Measurements from ENCODE around the gene CCDC183. TPM values are rescaled to one million over a fixed set of nuclear protein-coding genes. Genes with fewer than 3 reads are reported as not detected.
A peak's percentile ranks its signal among the peaks of the same experiment; 100 is the strongest.
"Not testable (repeated sequence)": the region's sequence is repeated elsewhere in the genome, so short reads cannot be mapped to it uniquely, and the experiment has no call there.

CCDC183 gene
- total and polyA plus RNA-seq, 10 donors: 0.41 to 1.6 (median 0.69) TPM

DNA sequence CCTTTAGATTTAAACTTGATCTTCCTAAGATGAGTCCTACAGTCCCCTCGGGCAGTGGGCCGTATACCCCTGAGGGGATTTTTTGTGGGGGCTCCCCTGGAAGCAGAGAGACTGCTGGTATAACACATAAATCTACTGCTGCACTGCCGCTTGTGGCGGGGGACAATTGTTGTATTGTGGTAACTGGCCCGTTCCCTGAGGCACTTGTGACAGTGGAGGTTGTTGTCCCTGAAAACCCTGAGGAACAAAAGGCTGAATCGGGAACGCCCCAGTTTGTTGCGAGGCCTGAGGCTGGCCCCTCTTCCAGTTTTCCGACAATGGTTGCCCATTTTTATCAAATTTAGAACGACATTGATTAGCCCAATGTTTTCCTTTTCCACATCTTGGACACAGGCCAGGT, 9.7 kb upstream of the CCDC183 start:
- no peak for DNase-seq
- no peak overlapping the region for H3K27ac ChIP-seq
- WGBS, 5 donors: 74 to 86% (median 77%) methylated on average over 10 of the region's 10 CpGs
- H3K4me3 ChIP-seq: no peak overlapping the region
- intact Hi-C loops (cut with DNase I; ENCODE audit: low total_unique reads): loop anchor here (5.0 to 10.0 kb wide), 2 partner anchors 251 to 278 kb away; no protein-coding TSS in a partner anchor
- no peaks in the 10 kb centered on the region for H3K27me3 ChIP-seq (replicated peaks in 1 of 7)
- TF ChIP-seq POLR2A (IDR thresholded peaks at IDR 0.05) (no peak), POLR2AphosphoS5 (IDR thresholded peaks at IDR 0.05) (no peak), CTCF (IDR thresholded peaks at IDR 0.05 in 8 of 11, conservative IDR thresholded peaks at IDR 0.05 in 3 of 11) (no peak)
- H3K36me3 ChIP-seq: no peaks in the 10 kb centered on the region
- peaks cover 5 to 36% (median 15%) of the 10 kb centered on the region in 6 donors for H3K4me1 ChIP-seq
- H3K9me3 ChIP-seq: no peaks in the 10 kb centered on the region

DNA sequence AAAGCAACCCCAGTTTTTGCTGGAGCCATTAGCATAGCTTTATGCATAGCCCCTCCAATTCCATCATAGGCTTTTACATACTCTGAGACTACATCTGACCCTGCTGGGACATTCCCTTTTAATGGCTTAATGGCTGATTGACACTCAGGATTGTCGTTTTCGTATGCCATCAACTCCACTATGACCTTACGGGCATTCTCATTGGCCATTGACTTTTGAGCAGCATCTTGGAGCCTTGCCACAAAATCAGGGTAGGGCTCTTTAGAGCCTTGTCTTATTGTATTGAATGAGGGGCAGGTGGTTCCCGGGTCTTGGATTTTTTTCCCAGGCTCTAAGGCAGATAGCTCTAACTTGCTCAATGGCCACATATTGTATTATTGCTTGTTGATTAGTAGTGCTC, 9.2 kb upstream of the CCDC183 start:
- not testable (repeated sequence) for H3K36me3 ChIP-seq; DNase-seq; H3K27me3 ChIP-seq (replicated peaks in 1 of 7); H3K4me3 ChIP-seq; H3K9me3 ChIP-seq; H3K27ac ChIP-seq
- intact Hi-C loops (cut with DNase I; ENCODE audit: low total_unique reads): loop anchor here (5.0 to 10.0 kb wide), 2 partner anchors 250 to 278 kb away; no protein-coding TSS in a partner anchor
- 54 to 71% (median 59%) methylated on average over 4 of the region's 4 CpGs for WGBS, 5 donors
- peaks cover 8 to 42% (median 21%) of the 10 kb centered on the region in 6 donors for H3K4me1 ChIP-seq

DNA sequence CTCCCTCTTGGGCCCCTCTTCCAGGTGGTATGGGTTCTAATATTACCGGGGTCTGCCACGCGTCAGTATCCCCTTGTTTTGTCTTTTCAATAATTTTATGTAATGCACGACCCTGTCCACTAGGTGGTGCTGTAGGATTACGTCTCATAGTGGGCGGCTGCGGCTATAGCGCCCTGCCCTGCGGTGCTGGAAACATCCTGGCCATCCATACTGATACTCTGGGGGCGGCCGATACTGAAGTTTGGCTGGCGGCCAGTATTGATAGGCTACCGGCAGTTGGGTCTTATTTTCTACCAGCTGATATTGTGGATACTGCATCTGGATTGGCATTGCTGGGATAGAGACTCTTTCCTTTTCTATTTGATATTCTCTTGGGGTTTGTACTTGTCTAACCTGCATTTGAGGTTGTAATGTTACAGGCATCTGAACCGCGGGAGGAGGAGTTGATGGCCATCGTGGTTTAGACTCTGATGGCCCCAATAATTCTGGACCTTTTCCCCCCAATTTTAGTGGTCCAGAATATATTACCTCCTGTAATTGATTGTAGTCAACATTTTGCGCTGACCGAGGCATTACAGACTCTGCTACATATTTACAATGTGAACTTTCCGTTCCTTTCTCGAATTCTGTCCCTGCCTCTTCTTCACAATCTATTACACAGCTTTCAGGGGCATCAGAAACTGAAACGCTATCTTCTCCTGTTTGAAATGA, 8.3 kb upstream of the CCDC183 start:
- peak; percentile 89 for DNase-seq
- Histone ChIP-seq H3K4me1 (peaks cover 13 to 50% (median 29%) of the 10 kb centered on the region in 6 donors), H3K36me3 (peaks cover 0 to 6% (median 2%) of the 10 kb centered on the region in 6 donors), H3K27ac (no peak overlapping the region), H3K27me3 (replicated peaks in 1 of 7) (no peaks in the 10 kb centered on the region), H3K4me3 (no peak overlapping the region), H3K9me3 (no peaks in the 10 kb centered on the region)
- WGBS, 5 donors: 19 to 24% (median 21%) methylated on average over 21 of the region's 21 CpGs
- intact Hi-C loops (cut with DNase I; ENCODE audit: low total_unique reads): loop anchor here (5.0 to 10.0 kb wide), 2 partner anchors 249 to 277 kb away; no protein-coding TSS in a partner anchor
- TF ChIP-seq POLR2AphosphoS5 (IDR thresholded peaks at IDR 0.05): peak in 1 of 3 donors; percentile 47
- TF ChIP-seq CTCF (IDR thresholded peaks at IDR 0.05 in 8 of 11, conservative IDR thresholded peaks at IDR 0.05 in 3 of 11): peak; percentile 65 to 87 (median 80)
- no peak for TF ChIP-seq POLR2A (IDR thresholded peaks at IDR 0.05)

GRCh38 chr9:136788644-136789522, 7.3 kb upstream of the CCDC183 start:
- Histone ChIP-seq H3K4me1 (peaks cover 13 to 61% (median 33%) of the 10 kb centered on the region in 6 donors), H3K36me3 (peaks cover 0 to 16% (median 4%) of the 10 kb centered on the region in 6 donors), H3K27ac (peak overlapping the region in 3 of 8 donors; percentile 8 to 96 (median 29))
- H3K9me3 ChIP-seq; DNase-seq; H3K4me3 ChIP-seq; H3K27me3 ChIP-seq (replicated peaks in 1 of 7): not testable (repeated sequence)
- 79 to 81% (median 80%) methylated on average over 27 of the region's 27 CpGs for WGBS, 5 donors
- intact Hi-C loops (cut with DNase I; ENCODE audit: low total_unique reads): loop anchor here (5.0 to 10.0 kb wide), 2 partner anchors 248 to 276 kb away; no protein-coding TSS in a partner anchor

Measured in spleen (tissue), 11 donors.